ENCODE measurements around the gene PCBP3.

GRCh38 chr21:45809421-45809820 lies 165.9 kb downstream of the PCBP3 start:
- TF ChIP-seq CTCF (conservative IDR thresholded peaks at IDR 0.05) (no peak), ZFX (IDR thresholded peaks at IDR 0.05) (no peak)

Measured in C4-2B (cell line).